GM12878 (cell line): Measurements from ENCODE around the gene APH1B. TPM values are rescaled to one million over a fixed set of nuclear protein-coding genes. Genes with fewer than 3 reads are reported as not detected.

ENCODE experiments used
- ATAC-seq: fragments of 200-7000 bp; cut with Tn5 transposase; 3 replicates; pipeline ENCODE4 v1.9.1; 2020; ENCODE audit warnings: mild to moderate bottlenecking, moderate library complexity
- BruUV-seq: library from RNA; stranded (reverse); fragments of 400-500 nt; replicated peaks from 2 replicates; lab custom pipeline; 2021; lab: Mats Ljungman, UMichigan
- CTCF ChIA-PET: fragments of 300-600 bp; sonication (Branson Sonifier 250); formaldehyde crosslinking; extraction: SDS; loops from one replicate; lab custom pipeline; 2021; ENCODE audit warnings: inconsistent platforms; lab: Yijun Ruan, JAX
- POLR2A ChIA-PET: fragments of 350-600 bp; formaldehyde crosslinking; extraction: SDS; loops from one replicate; lab custom pipeline; 2021; ENCODE audit warnings: inconsistent platforms; lab: Charles Lee
- RAD21 ChIA-PET: fragments of 300-600 bp; sonication (Branson Sonifier 250); formaldehyde crosslinking; loops from one replicate; lab custom pipeline; 2023; ENCODE audit warnings: antibody characterized with exemption; ENCODE audit not compliant: unreplicated experiment; lab: Charles Lee
- SMC1A ChIA-PET: fragments of 300-600 bp; sonication (Branson Sonifier 250); formaldehyde crosslinking; loops from one replicate; lab custom pipeline; 2023; ENCODE audit not compliant: unreplicated experiment, uncharacterized antibody; lab: Charles Lee
- DNase-seq: peaks from one replicate; pipeline ENCODE4 v3.0.0-alpha.2; 2011; ENCODE audit warnings: low read depth, low spot score
- FAIRE-seq: peaks from 3 replicates; lab custom pipeline; 2011; peaks lifted over from hg19 to GRCh38; lab: Jason Lieb, UNC
- H2AFZ ChIP-seq: 2 replicates; pipeline ENCODE4 v1.6.0; 2011; ENCODE audit warnings: low read depth, low read length, control low read depth; ENCODE audit not compliant: control insufficient read depth
- H3K27ac ChIP-seq: 2 replicates; pipeline ENCODE4 v1.5.1; 2011; ENCODE audit warnings: control low read depth; ENCODE audit not compliant: control insufficient read depth, insufficient read depth
- H3K27me3 ChIP-seq, 2 experiments: replicated peaks in 1 of 2; 2 replicates each; pipeline versions ENCODE4 v1.6.0 to v1.6.1; 2011; ENCODE audit warnings: low read length in 1 of 2; ENCODE audit not compliant: control insufficient read depth in 2 of 2, insufficient read depth in 2 of 2
- H3K36me3 ChIP-seq, 2 experiments: 2 replicates each; pipeline ENCODE4 v1.5.1; 2011; ENCODE audit warnings: low read length in 1 of 2; ENCODE audit not compliant: control insufficient read depth in 2 of 2, insufficient read depth in 2 of 2
- H3K4me1 ChIP-seq: 2 replicates; pipeline ENCODE4 v1.6.1; 2011; ENCODE audit warnings: mild to moderate bottlenecking, low read length, moderate library complexity, mixed read lengths; ENCODE audit not compliant: control insufficient read depth, insufficient read depth
- H3K4me2 ChIP-seq: 2 replicates; pipeline ENCODE4 v1.6.0; 2011; ENCODE audit warnings: control low read depth; ENCODE audit not compliant: control insufficient read depth, insufficient read depth
- H3K4me3 ChIP-seq: fragments of 200-600 bp; sonication (generic); 2 replicates; pipeline ENCODE4 v1.5.1; 2016
- H3K79me2 ChIP-seq: 2 replicates; pipeline ENCODE4 v1.6.0; 2011; ENCODE audit warnings: low read length; ENCODE audit not compliant: control insufficient read depth, insufficient read depth
- H3K9ac ChIP-seq: 2 replicates; pipeline ENCODE4 v1.8.0; 2011; ENCODE audit warnings: low read length, control low read depth, mixed read lengths; ENCODE audit not compliant: control insufficient read depth, insufficient read depth
- H3K9me3 ChIP-seq: replicated peaks from 3 replicates; pipeline ENCODE4 v1.5.1; 2011; ENCODE audit warnings: mild to moderate bottlenecking, low read length; ENCODE audit not compliant: control insufficient read depth, insufficient read depth
- H4K20me1 ChIP-seq: 2 replicates; pipeline ENCODE4 v1.6.0; 2011; ENCODE audit not compliant: control insufficient read depth, insufficient read depth
- BCL11A ChIP-seq: IDR thresholded peaks from 2 replicates; pipeline ENCODE4 v1.6.1; 2011; ENCODE audit warnings: low read depth, low read length
- CHD2 ChIP-seq: IDR thresholded peaks from 2 replicates; pipeline ENCODE4 v1.6.1; 2011; ENCODE audit warnings: low read depth, low read length, improper control_type of control experiment, borderline replicate concordance
- PML ChIP-seq: IDR thresholded peaks from 2 replicates; pipeline ENCODE4 v1.6.1; 2012; ENCODE audit warnings: low read length, inconsistent platforms
- SUZ12 ChIP-seq: fragments of 200-600 bp; sonication (generic); IDR thresholded peaks from one replicate; pipeline ENCODE4 v1.6.1; 2018; ENCODE audit warnings: antibody characterized with exemption, mild to moderate bottlenecking; ENCODE audit not compliant: unreplicated experiment
- in situ Hi-C: fragments of 300-500 bp; cut with MboI; formaldehyde crosslinking; loops from 9 replicates; pipeline ENCODE4 v1.14.3; 2018; ENCODE audit warnings: mixed read lengths
- intact Hi-C: fragments of 100-400 bp; cut with micrococcal nuclease; formaldehyde crosslinking; loops from one replicate; pipeline ENCODE4 v1.14.2; 2022; ENCODE audit not compliant: unreplicated experiment
- polyA plus RNA-seq, 11 experiments: library from polyadenylated mRNA; depleted of rRNA in 4 of 11; unstranded in 6 of 11; stranded (reverse) in 5 of 11; fragments of >200 nt; fragmentation: Nextera tagmentation in 4 of 11; fragmentation: Illumina TruSeq in 1 of 11; extraction: Ambion mirVana in 4 of 11; extraction: Trizol in 1 of 11; gene quantifications; 1 replicate in 1 of 11; 2 replicates in 10 of 11; pipeline versions ENCODE4 v1.2.1 to v1.2.3, GENCODE V29; 2011 to 2016; ENCODE audit warnings: inconsistent platforms in 2 of 11, missing spikeins in 2 of 11, low read depth in 1 of 11
- total RNA-seq, 4 experiments: library from RNA; depleted of rRNA in 3 of 4; stranded (reverse); fragments of >200 nt in 3 of 4; fragmentation: Illumina TruSeq in 1 of 4; extraction: Trizol in 1 of 4; gene quantifications; 2 replicates each; pipeline versions ENCODE4 v1.2.1 to v1.2.3, GENCODE V29; 2013 to 2021
- TF ChIP-seq, protein P1 (sequence below): IDR thresholded peaks from 2 replicates; pipeline ENCODE4 v1.6.1; 2011; ENCODE audit warnings: mild to moderate bottlenecking, low read depth, low read length, moderate library complexity; ENCODE audit not compliant: insufficient replicate concordance
- TF ChIP-seq, protein P2 (sequence below): fragments of 450-650 bp; IDR thresholded peaks from 2 replicates; pipeline ENCODE4 v1.6.1; 2018; ENCODE audit warnings: borderline replicate concordance, mild to moderate bottlenecking; ENCODE audit not compliant: partially characterized antibody

The APH1B gene
- total and polyA plus RNA-seq, 10 of the 15 experiments (the other 5 are each of a cell fraction or from before 2014, with no cell fraction given), result 5.0 to 20.8 (median 11.1) TPM

DNA sequence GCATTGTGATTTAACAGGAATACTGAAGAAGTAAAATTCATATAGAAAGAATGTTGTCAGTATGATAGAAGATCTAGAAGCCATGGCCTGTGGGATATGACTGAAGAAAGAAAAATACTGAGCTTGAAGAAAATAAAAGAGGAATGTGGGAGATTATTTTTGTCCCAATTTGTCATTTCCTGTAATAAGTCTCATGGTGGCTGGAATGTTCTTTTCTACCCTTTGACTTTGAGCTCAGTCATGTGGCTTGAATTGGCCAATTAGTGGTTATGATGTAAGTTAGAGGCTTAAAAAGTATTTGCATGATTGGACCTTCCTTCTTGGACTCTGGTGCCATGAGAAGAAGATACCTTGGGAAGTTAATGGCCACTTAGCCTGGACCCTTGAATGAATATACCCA is 14.1 kb downstream of the APH1B start:
- POLR2A ChIA-PET, result interaction anchor here (0.6 to 0.8 kb wide), 2 partner anchors 129 to 247 kb away, joined by 3 read pairs; no protein-coding TSS in a partner anchor

More for the DNA sequence above, 14.1 kb downstream of the APH1B start:
- ChIA-PET RAD21 (interaction anchor here (0.9 to 6.1 kb wide), 14 partner anchors 12 to 308 kb away, joined by 3 to 62 read pairs (median 5); no protein-coding TSS in a partner anchor), SMC1A (interaction anchor here (0.6 to 6.3 kb wide), 42 partner anchors 9 to 349 kb away, joined by 3 to 92 read pairs (median 4); partner anchors contain the start of genes APH1B and RPS27L), CTCF (interaction anchor here (0.8 to 11.0 kb wide), 21 partner anchors 8 to 777 kb away, joined by 3 to 145 read pairs (median 4); partner anchors contain the start of gene APH1B)
- Histone ChIP-seq H3K9me3 (no peaks in the 10 kb centered on the region), H3K36me3 (no peaks in the 10 kb centered on the region), H3K4me3 (no peak overlapping the region), H3K27ac (no peak overlapping the region), H3K79me2 (no peaks in the 10 kb centered on the region), H3K4me1 (peaks cover 6% of the 10 kb centered on the region; the same call in 1 of the 2 replicates), H3K9ac (no peak overlapping the region), H3K27me3 (no peaks in the 10 kb centered on the region), H4K20me1 (no peaks in the 10 kb centered on the region), H3K4me2 (no peak overlapping the region), H2AFZ (no peak overlapping the region)
- ATAC-seq (no peak), DNase-seq (no peak), FAIRE-seq (no peak)
- TF ChIP-seq, protein P1, sequence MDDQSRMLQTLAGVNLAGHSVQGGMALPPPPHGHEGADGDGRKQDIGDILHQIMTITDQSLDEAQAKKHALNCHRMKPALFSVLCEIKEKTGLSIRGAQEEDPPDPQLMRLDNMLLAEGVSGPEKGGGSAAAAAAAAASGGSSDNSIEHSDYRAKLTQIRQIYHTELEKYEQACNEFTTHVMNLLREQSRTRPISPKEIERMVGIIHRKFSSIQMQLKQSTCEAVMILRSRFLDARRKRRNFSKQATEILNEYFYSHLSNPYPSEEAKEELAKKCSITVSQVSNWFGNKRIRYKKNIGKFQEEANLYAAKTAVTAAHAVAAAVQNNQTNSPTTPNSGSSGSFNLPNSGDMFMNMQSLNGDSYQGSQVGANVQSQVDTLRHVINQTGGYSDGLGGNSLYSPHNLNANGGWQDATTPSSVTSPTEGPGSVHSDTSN, result no peak
- TF ChIP-seq CHD2 (no peak), BCL11A (no peak), PML (no peak), SUZ12 (no peak)
- TF ChIP-seq, protein P2, sequence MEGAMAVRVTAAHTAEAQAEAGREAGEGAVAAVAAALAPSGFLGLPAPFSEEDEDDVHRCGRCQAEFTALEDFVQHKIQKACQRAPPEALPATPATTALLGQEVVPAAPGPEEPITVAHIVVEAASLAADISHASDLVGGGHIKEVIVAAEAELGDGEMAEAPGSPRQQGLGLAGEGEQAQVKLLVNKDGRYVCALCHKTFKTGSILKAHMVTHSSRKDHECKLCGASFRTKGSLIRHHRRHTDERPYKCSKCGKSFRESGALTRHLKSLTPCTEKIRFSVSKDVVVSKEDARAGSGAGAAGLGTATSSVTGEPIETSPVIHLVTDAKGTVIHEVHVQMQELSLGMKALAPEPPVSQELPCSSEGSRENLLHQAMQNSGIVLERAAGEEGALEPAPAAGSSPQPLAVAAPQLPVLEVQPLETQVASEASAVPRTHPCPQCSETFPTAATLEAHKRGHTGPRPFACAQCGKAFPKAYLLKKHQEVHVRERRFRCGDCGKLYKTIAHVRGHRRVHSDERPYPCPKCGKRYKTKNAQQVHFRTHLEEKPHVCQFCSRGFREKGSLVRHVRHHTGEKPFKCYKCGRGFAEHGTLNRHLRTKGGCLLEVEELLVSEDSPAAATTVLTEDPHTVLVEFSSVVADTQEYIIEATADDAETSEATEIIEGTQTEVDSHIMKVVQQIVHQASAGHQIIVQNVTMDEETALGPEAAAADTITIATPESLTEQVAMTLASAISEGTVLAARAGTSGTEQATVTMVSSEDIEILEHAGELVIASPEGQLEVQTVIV, result no peak
- BruUV-seq, result no TSS peak
- in situ Hi-C loops, result loop anchor here (5.0 to 25.0 kb wide), 3 partner anchors 111 to 776 kb away; partner anchors contain the start of gene FBXL22
- intact Hi-C loops, result no loop called here
